HG03196 (cell line): ENCODE results near the gene CFAP77.
"Not testable (repeated sequence)": the region's sequence is repeated elsewhere in the genome, so short reads cannot be mapped to it uniquely, and the experiment has no call there.

Experiments
- ATAC-seq: cut with Tn5 transposase; IDR thresholded peaks from one replicate; pipeline ENCODE4 v1.9.1; 2021; ENCODE audit not compliant: unreplicated experiment

Gene CFAP77

GRCh38 chr9:132409828-132410528, at the start of gene CFAP77:
Gene CFAP77 (plus strand): TSS chr9:132410211. CDS start chr9:132410272, 61 bp downstream.
- ATAC-seq: no peak

- no peak for ATAC-seq
Observed at GRCh38 chr9:132364068-132364467, 45.9 kb upstream of the CFAP77 start.

GRCh38 chr9:132365986-132366385, 44.0 kb upstream of the CFAP77 start:
- no peak for ATAC-seq

- ATAC-seq: no peak
Observed at GRCh38 chr9:132366481-132366880, 43.5 kb upstream of the CFAP77 start.

GRCh38 chr9:132367613-132368313, 42.2 kb upstream of the CFAP77 start:
- no peak for ATAC-seq

- no peak for ATAC-seq
Observed at GRCh38 chr9:132369421-132369820, 40.6 kb upstream of the CFAP77 start.

GRCh38 chr9:132370592-132370991, 39.4 kb upstream of the CFAP77 start:
- no peak for ATAC-seq

- ATAC-seq: no peak
Observed at GRCh38 chr9:132372177-132373095, 37.6 kb upstream of the CFAP77 start.

- not testable (repeated sequence) for ATAC-seq
Observed at GRCh38 chr9:132377769-132378168, 32.2 kb upstream of the CFAP77 start.

GRCh38 chr9:132378416-132378815, 31.6 kb upstream of the CFAP77 start:
- ATAC-seq: not testable (repeated sequence)

- peak; percentile 58 for ATAC-seq
Observed at GRCh38 chr9:132381966-132382541, 28.0 kb upstream of the CFAP77 start.

GRCh38 chr9:132383462-132383883, 26.5 kb upstream of the CFAP77 start:
- ATAC-seq: peak; percentile 41

- peak; percentile 40 for ATAC-seq
Observed at GRCh38 chr9:132384376-132384775, 25.6 kb upstream of the CFAP77 start.

GRCh38 chr9:132387133-132387532, 22.9 kb upstream of the CFAP77 start:
- no peak for ATAC-seq

- no peak for ATAC-seq
Observed at GRCh38 chr9:132390966-132391365, 19.0 kb upstream of the CFAP77 start.

GRCh38 chr9:132391449-132391848, 18.6 kb upstream of the CFAP77 start:
- ATAC-seq: no peak

- ATAC-seq: no peak
Observed at GRCh38 chr9:132395560-132395959, 14.5 kb upstream of the CFAP77 start.

GRCh38 chr9:132401824-132402223, 8.2 kb upstream of the CFAP77 start:
- ATAC-seq: no peak

GRCh38 chr9:132404228-132404881, 5.7 kb upstream of the CFAP77 start:
- ATAC-seq: no peak

- peak; percentile 80 for ATAC-seq
Observed at GRCh38 chr9:132406554-132407122, 3.4 kb upstream of the CFAP77 start, which contains the start of gene TTF1. Gene TTF1 (minus strand): TSS chr9:132406840. CDS start chr9:132402821, 4,019 bp downstream.
